ENCODE results near the gene TMEM165. TPM values are rescaled to one million over a fixed set of nuclear protein-coding genes. Genes with fewer than 3 reads are reported as not detected.

TMEM165 gene
- total RNA-seq, 1 experiment from 2014 or later: 148 TPM

DNA sequence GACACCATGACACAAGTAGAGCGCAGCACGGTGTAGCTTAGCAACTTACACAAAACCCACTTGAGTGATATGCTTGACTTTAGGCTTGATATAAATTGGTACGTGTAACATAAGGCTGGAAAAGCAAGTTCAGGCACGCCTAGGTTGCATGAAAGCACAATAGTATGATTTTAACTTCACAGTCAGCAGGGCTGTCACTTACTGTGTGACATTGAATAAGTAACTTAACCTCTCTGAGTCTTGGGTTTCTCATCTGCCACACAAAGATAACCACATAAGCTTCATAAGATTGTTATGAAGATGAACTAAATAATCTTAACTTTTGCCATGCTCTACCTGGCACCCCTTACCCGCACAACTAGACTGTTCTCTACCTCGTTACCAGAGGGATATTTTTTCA lies 40.2 kb upstream of the TMEM165 start:
- Histone ChIP-seq H3K27me3 (ENCODE audit: low read length) (no peaks in the 10 kb centered on the region), H3K9me3 (ENCODE audit: low read length) (no peaks in the 10 kb centered on the region), H3K4me1 (ENCODE audit: insufficient read depth, low read length) (peaks cover 44% of the 10 kb centered on the region), H3K9me2 (replicated peaks; ENCODE audit: low read length) (no peaks in the 10 kb centered on the region), H3K9ac (ENCODE audit: low read length) (no peak overlapping the region), H3K4me2 (ENCODE audit: low read length) (no peak overlapping the region), H3K27ac (ENCODE audit: low read length) (no peak overlapping the region), H3F3A (ENCODE audit: low read length, unreplicated experiment) (peaks cover 8% of the 10 kb centered on the region), H3K36me3 (ENCODE audit: low read depth, low read length) (no peaks in the 10 kb centered on the region), H3K4me3 (ENCODE audit: low read length) (no peak overlapping the region), H3K79me2 (ENCODE audit: low read length) (0 out of 2 replicates have a peak, but pooled peaks cover 4% of the 10 kb centered on the region), H4K20me1 (ENCODE audit: low read length) (no peaks in the 10 kb centered on the region), H2AFZ (ENCODE audit: low read length) (no peak overlapping the region)
- POLR2A ChIA-PET (ENCODE audit: unreplicated experiment): no interaction called here
- intact Hi-C loops (cut with micrococcal nuclease): no loop called here
- TF ChIP-seq EZH2 (IDR thresholded peaks at IDR 0.05; ENCODE audit: low read length, unreplicated experiment) (no peak), EZH2phosphoT487 (IDR thresholded peaks at IDR 0.05; ENCODE audit: borderline replicate concordance, low read length) (no peak)
- TF ChIP-seq, protein P1, sequence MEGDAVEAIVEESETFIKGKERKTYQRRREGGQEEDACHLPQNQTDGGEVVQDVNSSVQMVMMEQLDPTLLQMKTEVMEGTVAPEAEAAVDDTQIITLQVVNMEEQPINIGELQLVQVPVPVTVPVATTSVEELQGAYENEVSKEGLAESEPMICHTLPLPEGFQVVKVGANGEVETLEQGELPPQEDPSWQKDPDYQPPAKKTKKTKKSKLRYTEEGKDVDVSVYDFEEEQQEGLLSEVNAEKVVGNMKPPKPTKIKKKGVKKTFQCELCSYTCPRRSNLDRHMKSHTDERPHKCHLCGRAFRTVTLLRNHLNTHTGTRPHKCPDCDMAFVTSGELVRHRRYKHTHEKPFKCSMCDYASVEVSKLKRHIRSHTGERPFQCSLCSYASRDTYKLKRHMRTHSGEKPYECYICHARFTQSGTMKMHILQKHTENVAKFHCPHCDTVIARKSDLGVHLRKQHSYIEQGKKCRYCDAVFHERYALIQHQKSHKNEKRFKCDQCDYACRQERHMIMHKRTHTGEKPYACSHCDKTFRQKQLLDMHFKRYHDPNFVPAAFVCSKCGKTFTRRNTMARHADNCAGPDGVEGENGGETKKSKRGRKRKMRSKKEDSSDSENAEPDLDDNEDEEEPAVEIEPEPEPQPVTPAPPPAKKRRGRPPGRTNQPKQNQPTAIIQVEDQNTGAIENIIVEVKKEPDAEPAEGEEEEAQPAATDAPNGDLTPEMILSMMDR (conservative IDR thresholded peaks at IDR 0.05; ENCODE audit: low read depth, low read length): no peak
- CTCF ChIA-PET: no interaction called here
- no TSS peak for BruUV-seq (replicated peaks)
- no peak for DNase-seq
- ATAC-seq: no peak

DNA sequence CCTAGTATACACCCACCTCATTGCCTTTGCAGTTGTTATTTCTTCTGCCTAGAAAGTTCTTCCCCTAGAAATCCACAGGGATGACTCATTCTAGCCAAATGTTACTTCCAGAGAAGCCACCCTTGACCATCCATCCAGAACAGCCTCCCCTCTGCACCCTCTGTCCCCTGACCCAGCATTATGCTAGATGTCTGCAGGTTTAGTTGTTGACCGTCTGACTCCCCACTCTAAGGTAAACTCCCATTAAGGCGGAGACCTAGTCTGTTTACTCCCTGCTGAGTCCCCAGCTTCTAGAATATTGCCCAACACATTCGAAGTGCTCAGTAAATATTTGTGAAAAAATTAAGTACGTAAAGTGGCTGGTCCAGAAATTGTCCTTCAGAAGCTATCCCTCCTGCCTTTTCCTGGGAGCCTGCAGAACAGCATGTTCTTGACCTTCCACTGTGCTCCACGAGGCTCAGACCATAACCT lies 38.7 kb upstream of the TMEM165 start:
- Histone ChIP-seq H3K27ac (ENCODE audit: low read length) (peak overlapping the region; percentile 77), H3K4me2 (ENCODE audit: low read length) (peak overlapping the region; percentile 59), H3F3A (ENCODE audit: low read length, unreplicated experiment) (peaks cover 8% of the 10 kb centered on the region), H3K9ac (ENCODE audit: low read length) (no peak overlapping the region), H3K36me3 (ENCODE audit: low read depth, low read length) (no peaks in the 10 kb centered on the region), H4K20me1 (ENCODE audit: low read length) (no peaks in the 10 kb centered on the region), H3K4me1 (ENCODE audit: insufficient read depth, low read length) (peaks cover 51% of the 10 kb centered on the region), H3K9me3 (ENCODE audit: low read length) (no peaks in the 10 kb centered on the region), H3K79me2 (ENCODE audit: low read length) (0 out of 2 replicates have a peak, but pooled peaks cover 4% of the 10 kb centered on the region), H3K4me3 (ENCODE audit: low read length) (no peak overlapping the region), H3K27me3 (ENCODE audit: low read length) (no peaks in the 10 kb centered on the region), H2AFZ (ENCODE audit: low read length) (no peak overlapping the region), H3K9me2 (replicated peaks; ENCODE audit: low read length) (no peaks in the 10 kb centered on the region)
- CTCF ChIA-PET: no interaction called here
- DNase-seq (peak; percentile 73), ATAC-seq (peak; percentile 44)
- no TSS peak for BruUV-seq (replicated peaks)
- POLR2A ChIA-PET (ENCODE audit: unreplicated experiment): no interaction called here
- TF ChIP-seq, protein P1 (conservative IDR thresholded peaks at IDR 0.05; ENCODE audit: low read depth, low read length): no peak
- TF ChIP-seq EZH2 (IDR thresholded peaks at IDR 0.05; ENCODE audit: low read length, unreplicated experiment): no peak
- TF ChIP-seq EZH2phosphoT487 (IDR thresholded peaks at IDR 0.05; ENCODE audit: borderline replicate concordance, low read length): no peak
- intact Hi-C loops (cut with micrococcal nuclease): no loop called here

DNA sequence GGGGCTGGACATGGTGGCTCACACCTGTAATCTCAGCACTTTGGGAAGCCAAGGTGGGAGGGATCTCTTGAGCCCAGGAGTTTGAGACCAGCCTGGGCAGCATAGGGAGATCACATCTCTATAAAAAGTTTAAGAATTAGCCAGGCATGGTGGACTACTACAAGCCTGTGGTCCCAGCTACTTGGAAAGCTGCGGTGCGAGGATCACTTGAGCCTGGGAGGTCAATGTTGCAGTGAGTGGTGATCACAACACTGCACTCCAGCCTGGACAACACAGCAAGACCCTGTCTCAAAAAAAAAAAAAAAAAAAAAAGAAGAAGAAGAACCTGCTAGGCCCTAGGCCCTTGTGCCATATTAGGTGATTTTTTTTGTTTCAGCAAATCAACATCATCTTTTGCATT lies 37.5 kb upstream of the TMEM165 start:
- H3K27me3 ChIP-seq (ENCODE audit: low read length): no peaks in the 10 kb centered on the region
- CTCF ChIA-PET: no interaction called here
- no peaks in the 10 kb centered on the region for H3K9me3 ChIP-seq (ENCODE audit: low read length)
- H3K4me1 ChIP-seq (ENCODE audit: insufficient read depth, low read length): peaks cover 51% of the 10 kb centered on the region
- TF ChIP-seq EZH2phosphoT487 (IDR thresholded peaks at IDR 0.05; ENCODE audit: borderline replicate concordance, low read length) (no peak), EZH2 (IDR thresholded peaks at IDR 0.05; ENCODE audit: low read length, unreplicated experiment) (no peak)
- TF ChIP-seq, protein P1 (conservative IDR thresholded peaks at IDR 0.05; ENCODE audit: low read depth, low read length): no peak
- H3K27ac ChIP-seq (ENCODE audit: low read length): peak overlapping the region; percentile 77
- peak overlapping the region; percentile 68 for H3K4me2 ChIP-seq (ENCODE audit: low read length)
- H3K9me2 ChIP-seq (replicated peaks; ENCODE audit: low read length): no peaks in the 10 kb centered on the region
- H3K79me2 ChIP-seq (ENCODE audit: low read length): 0 out of 2 replicates have a peak, but pooled peaks cover 4% of the 10 kb centered on the region
- ATAC-seq: no peak
- POLR2A ChIA-PET (ENCODE audit: unreplicated experiment): no interaction called here
- H3K9ac ChIP-seq (ENCODE audit: low read length): no peak overlapping the region
- H3K4me3 ChIP-seq (ENCODE audit: low read length): no peak overlapping the region
- no peaks in the 10 kb centered on the region for H4K20me1 ChIP-seq (ENCODE audit: low read length)
- no TSS peak for BruUV-seq (replicated peaks)
- no peak for DNase-seq
- intact Hi-C loops (cut with micrococcal nuclease): loop anchor here (1.0 kb wide), 2 partner anchors 10 to 21 kb away; no protein-coding TSS in a partner anchor
- H3F3A ChIP-seq (ENCODE audit: low read length, unreplicated experiment): peaks cover 8% of the 10 kb centered on the region
- no peaks in the 10 kb centered on the region for H3K36me3 ChIP-seq (ENCODE audit: low read depth, low read length)
- H2AFZ ChIP-seq (ENCODE audit: low read length): no peak overlapping the region

Data from PC-3 (cell line).